HEK293 (cell line): ENCODE results near the gene CCIN.

Experiments
- HOXA7 ChIP-seq: sonication (generic); formaldehyde crosslinking; IDR thresholded peaks from 2 replicates; pipeline ENCODE4 v1.8.1; 2022; ENCODE audit warnings: missing genetic modification reagents, borderline replicate concordance
- INSM2 ChIP-seq: fragments of 450-650 bp; formaldehyde crosslinking; IDR thresholded peaks from 2 replicates; pipeline ENCODE4 v1.5.1; 2016; ENCODE audit warnings: missing biosample characterization, missing genetic modification characterization
- KLF1 ChIP-seq: fragments of 450-650 bp; formaldehyde crosslinking; IDR thresholded peaks from 2 replicates; pipeline ENCODE4 v1.5.1; 2016; ENCODE audit warnings: missing biosample characterization, missing genetic modification characterization
- KLF10 ChIP-seq: fragments of 450-650 bp; IDR thresholded peaks from 2 replicates; pipeline ENCODE4 v1.5.1; 2018; ENCODE audit warnings: missing biosample characterization, mild to moderate bottlenecking, missing genetic modification characterization
- KLF17 ChIP-seq: fragments of 450-650 bp; formaldehyde crosslinking; IDR thresholded peaks from 2 replicates; pipeline ENCODE4 v1.5.1; 2016; ENCODE audit warnings: missing biosample characterization, missing genetic modification characterization
- KLF7 ChIP-seq: fragments of 450-650 bp; formaldehyde crosslinking; IDR thresholded peaks from 2 replicates; pipeline ENCODE4 v1.5.1; 2016; ENCODE audit warnings: missing biosample characterization, missing genetic modification characterization, borderline replicate concordance
- KLF9 ChIP-seq: fragments of 450-650 bp; formaldehyde crosslinking; IDR thresholded peaks from 2 replicates; pipeline ENCODE4 v1.5.1; 2016; ENCODE audit warnings: missing biosample characterization, missing genetic modification characterization, low read depth
- MEIS1 ChIP-seq: sonication (generic); formaldehyde crosslinking; IDR thresholded peaks from 2 replicates; pipeline ENCODE4 v1.8.1; 2022; ENCODE audit warnings: missing genetic modification reagents, mild to moderate bottlenecking, borderline replicate concordance
- MYNN ChIP-seq: fragments of 450-650 bp; formaldehyde crosslinking; IDR thresholded peaks from 2 replicates; pipeline ENCODE4 v1.5.1; 2016; ENCODE audit warnings: missing biosample characterization, missing genetic modification characterization, borderline replicate concordance
- OSR2 ChIP-seq: fragments of 450-650 bp; formaldehyde crosslinking; IDR thresholded peaks from 2 replicates; pipeline ENCODE4 v1.5.1; 2016; ENCODE audit warnings: missing biosample characterization, missing genetic modification characterization
- PATZ1 ChIP-seq: fragments of 450-650 bp; formaldehyde crosslinking; IDR thresholded peaks from 2 replicates; pipeline ENCODE4 v1.5.1; 2016; ENCODE audit warnings: missing biosample characterization, missing genetic modification characterization
- PRDM1 ChIP-seq: fragments of 450-650 bp; formaldehyde crosslinking; IDR thresholded peaks from 2 replicates; pipeline ENCODE4; 2016; ENCODE audit warnings: missing biosample characterization, missing genetic modification characterization
- REPIN1 ChIP-seq: fragments of 450-650 bp; formaldehyde crosslinking; IDR thresholded peaks from 2 replicates; pipeline ENCODE4 v1.5.1; 2017; ENCODE audit warnings: missing biosample characterization, missing genetic modification characterization, low read depth
- SP3 ChIP-seq: fragments of 450-650 bp; formaldehyde crosslinking; IDR thresholded peaks from 2 replicates; pipeline ENCODE4 v1.5.1; 2016; ENCODE audit warnings: missing biosample characterization, missing genetic modification characterization
- TRIM28 ChIP-seq: IDR thresholded peaks from 2 replicates; pipeline ENCODE4 v1.6.1; 2011; ENCODE audit warnings: low read length, control low read depth, borderline replicate concordance
- ZFHX2 ChIP-seq: fragments of 450-650 bp; formaldehyde crosslinking; conservative IDR thresholded peaks from 2 replicates; pipeline ENCODE4 v1.5.1; 2016; ENCODE audit warnings: missing biosample characterization, missing genetic modification characterization
- ZFP37 ChIP-seq: fragments of 450-650 bp; formaldehyde crosslinking; IDR thresholded peaks from 2 replicates; pipeline ENCODE4 v1.5.1; 2016; ENCODE audit warnings: missing biosample characterization, missing genetic modification characterization
- ZNF10 ChIP-seq: fragments of 450-650 bp; formaldehyde crosslinking; IDR thresholded peaks from 2 replicates; pipeline ENCODE4 v1.5.1; 2017; ENCODE audit warnings: missing biosample characterization, missing genetic modification characterization
- ZNF114 ChIP-seq: fragments of 450-650 bp; formaldehyde crosslinking; IDR thresholded peaks from 2 replicates; pipeline ENCODE4 v1.5.0; 2017; ENCODE audit warnings: missing biosample characterization, missing genetic modification characterization
- ZNF169 ChIP-seq: fragments of 450-650 bp; formaldehyde crosslinking; IDR thresholded peaks from 2 replicates; pipeline ENCODE4 v1.5.1; 2016; ENCODE audit warnings: missing biosample characterization, missing genetic modification characterization
- ZNF174 ChIP-seq: fragments of 450-650 bp; formaldehyde crosslinking; IDR thresholded peaks from 2 replicates; pipeline ENCODE4 v1.5.0; 2017; ENCODE audit warnings: missing biosample characterization, mild to moderate bottlenecking, missing genetic modification characterization
- ZNF18 ChIP-seq: fragments of 450-650 bp; formaldehyde crosslinking; IDR thresholded peaks from 2 replicates; pipeline ENCODE4 v1.5.1; 2016; ENCODE audit warnings: missing biosample characterization, missing genetic modification characterization
- ZNF211 ChIP-seq: fragments of 450-650 bp; formaldehyde crosslinking; IDR thresholded peaks from 2 replicates; pipeline ENCODE4 v1.5.1; 2016; ENCODE audit warnings: low read depth, missing biosample characterization, missing genetic modification characterization
- ZNF24 ChIP-seq: fragments of 450-650 bp; formaldehyde crosslinking; IDR thresholded peaks from 2 replicates; pipeline ENCODE4 v1.5.1; 2016; ENCODE audit warnings: missing biosample characterization, missing genetic modification characterization
- ZNF335 ChIP-seq: fragments of 450-650 bp; formaldehyde crosslinking; conservative IDR thresholded peaks from 2 replicates; pipeline ENCODE4 v1.5.1; 2016; ENCODE audit warnings: missing biosample characterization, missing genetic modification characterization
- ZNF366 ChIP-seq: fragments of 450-650 bp; formaldehyde crosslinking; conservative IDR thresholded peaks from 2 replicates; pipeline ENCODE4 v1.5.1; 2016; ENCODE audit warnings: missing biosample characterization, missing genetic modification characterization
- ZNF37A ChIP-seq: fragments of 450-650 bp; IDR thresholded peaks from 2 replicates; pipeline ENCODE4 v1.5.1; 2018; ENCODE audit warnings: missing biosample characterization, missing genetic modification characterization
- ZNF398 ChIP-seq: fragments of 450-650 bp; formaldehyde crosslinking; IDR thresholded peaks from 2 replicates; pipeline ENCODE4 v1.5.1; 2017; ENCODE audit warnings: missing biosample characterization, missing genetic modification characterization
- ZNF404 ChIP-seq: fragments of 450-650 bp; formaldehyde crosslinking; IDR thresholded peaks from 2 replicates; pipeline ENCODE4 v1.5.1; 2017; ENCODE audit warnings: missing biosample characterization, missing genetic modification characterization
- ZNF423 ChIP-seq: fragments of 450-650 bp; formaldehyde crosslinking; IDR thresholded peaks from 2 replicates; pipeline ENCODE4 v1.5.1; 2016; ENCODE audit warnings: missing biosample characterization, missing genetic modification characterization
- ZNF530 ChIP-seq: fragments of 450-650 bp; formaldehyde crosslinking; IDR thresholded peaks from 2 replicates; pipeline ENCODE4 v1.5.1; 2016; ENCODE audit warnings: low read depth, missing biosample characterization, missing genetic modification characterization
- ZNF555 ChIP-seq: fragments of 450-650 bp; formaldehyde crosslinking; conservative IDR thresholded peaks from 2 replicates; pipeline ENCODE4 v1.5.1; 2017; ENCODE audit warnings: missing biosample characterization, mild to moderate bottlenecking, missing genetic modification characterization, inconsistent platforms
- ZNF558 ChIP-seq: fragments of 450-650 bp; formaldehyde crosslinking; IDR thresholded peaks from 2 replicates; pipeline ENCODE4 v1.5.1; 2016; ENCODE audit warnings: missing biosample characterization, missing genetic modification characterization
- ZNF791 ChIP-seq: fragments of 450-650 bp; formaldehyde crosslinking; IDR thresholded peaks from 2 replicates; pipeline ENCODE4 v1.5.1; 2016; ENCODE audit warnings: missing biosample characterization, missing genetic modification characterization
- ZNF792 ChIP-seq: fragments of 450-650 bp; formaldehyde crosslinking; IDR thresholded peaks from 2 replicates; pipeline ENCODE4 v1.5.1; 2016; ENCODE audit warnings: missing biosample characterization, missing genetic modification characterization

Gene CCIN

GRCh38 chr9:36166168-36166927, 2.8 kb upstream of the CCIN start (continued):
- no peak for TF ChIP-seq ZNF398 (tag by site-specific recombination)
- TF ChIP-seq TRIM28: no peak
- no peak for TF ChIP-seq ZNF555 (tag by site-specific recombination)
- TF ChIP-seq PATZ1 (tag by site-specific recombination): peak; percentile 64
- no peak for TF ChIP-seq KLF10
- TF ChIP-seq SP3: peak; percentile 52; the same call in 1 of the 2 replicates
- no peak for TF ChIP-seq ZNF211 (tag by site-specific recombination)
- TF ChIP-seq ZNF530 (tag by site-specific recombination): no peak
- TF ChIP-seq ZNF335 (tag by site-specific recombination): peak; percentile 66
- no peak for TF ChIP-seq ZNF423 (tag by site-specific recombination)
- TF ChIP-seq HOXA7 (CRISPR knock-in tag): no peak
- no peak for TF ChIP-seq MYNN
- TF ChIP-seq ZNF791 (tag by site-specific recombination): no peak
- TF ChIP-seq ZNF114 (tag by site-specific recombination): no peak
- no peak for TF ChIP-seq ZNF366 (tag by site-specific recombination)
- no peak for TF ChIP-seq ZNF404 (tag by site-specific recombination)
- TF ChIP-seq ZNF10: no peak
- TF ChIP-seq MEIS1 (CRISPR knock-in tag): no peak
- TF ChIP-seq ZNF174 (tag by site-specific recombination): no peak
- TF ChIP-seq ZNF24 (tag by site-specific recombination): no peak
- TF ChIP-seq KLF1: peak; percentile 20; the same call in 1 of the 2 replicates
- no peak for TF ChIP-seq KLF7 (tag by site-specific recombination)
- no peak for TF ChIP-seq ZNF37A
- TF ChIP-seq PRDM1 (tag by site-specific recombination): no peak
- no peak for TF ChIP-seq INSM2 (tag by site-specific recombination)
- TF ChIP-seq ZNF18 (tag by site-specific recombination): no peak
- no peak for TF ChIP-seq OSR2
- TF ChIP-seq ZNF169 (tag by site-specific recombination): no peak
- TF ChIP-seq KLF17 (tag by site-specific recombination): 0 out of 2 replicates have a peak, but pooled peaks have one; percentile 47
- peak; percentile 69 for TF ChIP-seq KLF9
- peak; percentile 72 for TF ChIP-seq ZFHX2 (tag by site-specific recombination)
- TF ChIP-seq ZNF558 (tag by site-specific recombination): no peak
- TF ChIP-seq REPIN1 (tag by site-specific recombination): no peak
- no peak for TF ChIP-seq ZFP37
- TF ChIP-seq ZNF792: no peak
